Measurements from ENCODE around the gene KIAA1671. TPM values are rescaled to one million over a fixed set of nuclear protein-coding genes. Genes with fewer than 3 reads are reported as not detected.

Gene KIAA1671
- total RNA-seq, 1 donor from 2014 or later = 20.6 TPM

DNA sequence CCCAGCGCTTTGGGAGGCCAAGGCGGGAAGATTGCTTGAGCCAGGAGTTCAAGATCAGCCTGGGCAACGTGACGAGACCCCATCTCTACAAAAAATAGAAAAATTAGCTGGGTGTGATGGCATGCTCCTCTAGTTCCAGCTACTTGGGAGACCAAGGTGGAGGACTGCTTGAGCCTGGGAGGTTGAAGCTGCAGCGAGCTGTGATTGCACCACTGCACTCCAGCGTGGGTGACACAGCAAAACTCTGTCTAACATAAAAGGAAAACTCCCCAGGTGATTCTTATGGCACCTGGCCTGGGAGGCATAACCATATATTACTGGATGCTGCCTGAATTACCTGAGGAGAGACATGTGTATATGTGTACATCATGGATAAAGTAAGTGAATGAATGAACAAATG, 29.1 kb downstream of the KIAA1671 start:
- DNase-seq = no peak

GRCh38 chr22:24982301-24983056, 30.0 kb downstream of the KIAA1671 start:
- DNase-seq = no peak

DNA sequence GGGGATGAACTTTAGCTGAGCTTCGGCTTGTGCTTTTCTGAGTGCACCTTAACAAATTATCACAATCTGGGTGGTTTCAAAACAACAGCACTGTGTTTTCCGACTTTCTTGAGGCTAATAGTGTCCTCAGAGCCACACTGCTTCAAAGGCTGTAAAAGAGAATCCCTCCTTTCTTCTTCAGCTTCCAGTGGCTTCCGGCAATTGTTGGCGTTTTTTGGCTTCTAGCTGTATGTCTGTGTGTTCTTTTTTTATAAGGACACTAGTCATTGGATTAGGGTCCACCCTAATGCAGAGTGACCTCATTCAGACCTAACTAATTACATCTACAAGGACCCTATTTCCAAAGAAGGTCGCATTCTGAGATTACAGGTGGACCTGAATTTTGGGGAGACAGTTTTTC, 30.6 kb downstream of the KIAA1671 start:
- no peak for DNase-seq

DNA sequence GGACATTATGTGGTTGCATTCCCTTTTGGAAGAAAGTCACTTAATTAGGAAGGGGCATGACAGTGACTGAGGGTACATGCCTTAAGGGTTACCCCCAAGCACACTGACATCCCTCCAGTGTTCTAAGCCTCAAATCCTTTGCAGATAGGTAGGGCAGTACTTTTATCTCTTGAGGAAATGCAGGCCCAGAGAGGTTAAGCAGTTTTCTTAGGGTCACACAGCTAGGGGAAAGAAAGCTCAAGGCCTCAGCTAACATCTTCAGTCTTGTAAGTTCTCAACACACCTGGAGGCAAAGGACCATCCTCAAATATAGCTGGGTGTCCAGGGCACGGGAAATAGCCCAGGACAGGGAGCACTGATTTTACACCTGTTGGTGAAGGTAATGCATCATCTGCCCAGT, 31.6 kb downstream of the KIAA1671 start:
- no peak for DNase-seq

- peak; percentile 47 for DNase-seq
Observed at GRCh38 chr22:24985826-24986214, 33.3 kb downstream of the KIAA1671 start.

DNA sequence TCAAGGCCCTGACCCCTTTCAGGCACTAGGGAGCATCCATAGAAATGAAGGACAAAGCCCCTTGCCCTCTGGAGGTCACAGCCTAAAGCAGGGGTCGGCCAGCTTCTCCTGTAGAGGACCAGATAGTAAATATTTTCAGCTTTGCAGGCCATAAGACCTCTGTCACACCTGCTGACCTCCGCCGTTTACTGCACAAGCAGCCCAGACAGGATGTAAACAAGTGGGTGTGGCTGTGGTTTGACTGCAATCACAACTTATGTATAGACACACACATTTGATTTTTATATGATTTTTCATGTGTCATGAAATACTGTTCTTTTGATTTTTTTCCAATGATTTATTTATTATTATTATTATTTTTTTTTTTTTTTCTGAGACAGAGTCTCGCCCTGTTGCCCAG, 34.3 kb downstream of the KIAA1671 start:
- no peak for DNase-seq

GRCh38 chr22:24989135-24989534, 36.6 kb downstream of the KIAA1671 start:
- DNase-seq = no peak

DNA sequence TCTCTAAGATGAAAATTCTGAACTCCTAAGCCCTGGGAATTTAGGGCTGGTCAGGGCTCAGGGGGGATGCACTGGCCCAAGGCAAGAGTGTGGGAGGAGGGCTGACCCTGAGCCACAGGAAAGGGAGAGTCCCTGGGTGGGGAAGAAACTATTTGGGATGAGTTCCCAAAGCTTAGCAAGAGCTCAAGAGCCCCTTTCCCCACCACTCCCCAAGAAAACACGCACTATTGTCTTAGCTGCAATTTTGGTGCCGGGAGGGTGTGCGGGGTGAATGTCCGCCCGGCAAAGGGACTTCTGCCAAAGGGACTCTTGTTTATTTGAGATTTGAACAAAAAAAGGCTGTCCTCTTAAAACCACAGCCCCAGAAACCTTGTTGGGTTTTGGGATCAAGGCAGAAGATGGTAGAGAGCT, 37.0 kb downstream of the KIAA1671 start:
- DNase-seq = no peak

DNA sequence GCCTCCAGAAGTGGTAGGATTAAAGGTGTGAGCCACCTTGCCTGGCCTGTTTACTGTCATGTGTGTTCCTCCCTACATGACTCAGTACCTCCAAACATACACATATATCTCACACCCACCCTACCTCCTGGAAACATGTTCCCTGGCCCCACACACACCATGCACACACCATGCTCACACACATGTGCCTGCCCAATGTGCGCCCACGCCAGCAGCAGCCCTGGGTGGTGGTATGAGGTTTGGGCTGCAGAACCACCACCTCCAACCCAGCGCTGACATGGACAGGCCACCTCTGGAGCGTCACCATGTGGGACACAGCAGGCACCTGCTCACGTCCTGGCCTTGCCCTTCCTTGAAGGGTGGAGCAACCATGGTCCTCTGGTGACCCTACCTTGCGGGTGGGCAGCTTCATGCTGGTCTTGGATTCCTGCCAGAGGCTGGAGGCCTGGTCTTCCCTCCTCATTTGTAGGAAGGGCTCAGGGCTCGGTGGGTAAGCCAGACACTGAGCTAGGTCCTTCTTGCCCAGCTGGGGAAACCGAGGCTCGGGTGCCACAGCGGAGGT, 37.9 kb downstream of the KIAA1671 start:
- DNase-seq = no peak

GRCh38 chr22:24992946-24993345, 40.4 kb downstream of the KIAA1671 start:
- DNase-seq = no peak

DNA sequence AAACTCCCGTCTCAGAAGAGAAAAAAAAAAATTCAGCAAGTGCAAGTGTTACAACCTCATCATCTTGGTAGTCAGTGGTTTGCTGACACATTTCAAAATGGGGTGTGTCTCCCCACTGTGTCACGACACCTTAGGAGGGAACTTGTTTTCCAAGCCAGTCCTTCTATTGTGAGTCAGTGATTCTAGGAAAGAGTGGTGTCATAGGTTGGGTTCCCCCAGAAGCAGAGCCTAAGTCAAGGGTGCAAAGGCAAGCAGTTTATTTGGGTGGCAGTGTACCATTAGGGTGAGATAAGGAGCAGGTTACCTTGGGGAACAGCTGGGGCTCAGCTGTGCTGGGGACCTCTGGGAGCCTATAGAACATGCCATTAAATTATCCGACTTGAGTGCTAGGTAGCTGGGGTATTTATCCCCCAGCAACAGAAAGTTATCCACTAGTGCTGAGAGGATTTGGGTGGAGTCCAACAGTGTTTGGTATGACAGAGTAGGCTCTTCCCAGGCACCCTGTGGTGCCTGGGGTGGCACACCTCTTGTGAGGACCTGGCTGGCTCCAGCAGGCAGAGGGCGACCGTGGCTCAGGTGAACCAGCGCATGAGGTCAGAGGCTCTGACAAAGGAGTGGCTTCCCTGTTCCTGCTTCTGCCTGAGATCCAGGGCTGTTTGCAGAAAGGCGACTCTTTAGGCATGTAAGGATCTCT, 41.7 kb downstream of the KIAA1671 start:
- no peak for DNase-seq

GRCh38 chr22:24995649-24996180, 43.2 kb downstream of the KIAA1671 start:
- DNase-seq = no peak

GRCh38 chr22:24996420-24996952, 44.0 kb downstream of the KIAA1671 start:
- peak; percentile 62 for DNase-seq

DNA sequence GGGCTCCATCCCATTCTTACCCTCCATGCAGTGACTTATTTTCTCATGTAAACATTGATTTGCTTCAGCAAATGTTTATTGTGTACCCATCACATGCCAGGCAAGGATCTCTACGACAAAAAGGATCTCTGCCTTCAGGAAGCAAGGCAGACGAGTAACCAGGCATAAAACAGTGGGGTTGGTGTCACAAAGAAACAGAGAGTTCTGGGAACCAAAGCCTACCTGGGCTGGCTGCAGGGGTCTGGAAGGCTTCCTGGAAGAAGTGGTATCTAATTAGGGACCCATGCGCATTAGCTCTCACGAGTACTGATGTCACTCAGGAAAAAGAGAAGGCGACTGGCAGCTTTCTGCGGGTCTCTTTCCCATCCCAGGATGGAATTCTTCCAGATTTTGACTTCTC, 44.5 kb downstream of the KIAA1671 start:
- DNase-seq = no peak

DNA sequence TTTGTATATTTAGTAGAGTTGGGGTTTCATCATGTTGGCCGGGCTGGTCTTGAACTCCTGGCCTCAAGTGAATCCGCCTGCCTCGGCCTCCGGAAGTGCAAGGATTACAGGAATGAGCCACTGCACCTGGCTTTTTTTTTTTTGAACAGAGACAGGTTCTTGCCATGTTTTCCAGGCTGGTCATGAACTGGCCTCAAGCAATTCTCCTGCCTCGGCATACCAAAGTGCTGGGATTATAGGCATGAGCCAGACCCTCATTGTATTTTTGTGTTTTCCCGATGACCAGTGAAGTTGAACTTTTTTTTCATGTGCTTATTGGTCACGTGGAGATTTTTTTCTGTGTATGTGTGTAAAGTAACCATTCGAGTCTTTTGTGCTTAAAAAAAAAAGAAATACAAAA, 48.2 kb downstream of the KIAA1671 start:
- DNase-seq = no peak

DNA sequence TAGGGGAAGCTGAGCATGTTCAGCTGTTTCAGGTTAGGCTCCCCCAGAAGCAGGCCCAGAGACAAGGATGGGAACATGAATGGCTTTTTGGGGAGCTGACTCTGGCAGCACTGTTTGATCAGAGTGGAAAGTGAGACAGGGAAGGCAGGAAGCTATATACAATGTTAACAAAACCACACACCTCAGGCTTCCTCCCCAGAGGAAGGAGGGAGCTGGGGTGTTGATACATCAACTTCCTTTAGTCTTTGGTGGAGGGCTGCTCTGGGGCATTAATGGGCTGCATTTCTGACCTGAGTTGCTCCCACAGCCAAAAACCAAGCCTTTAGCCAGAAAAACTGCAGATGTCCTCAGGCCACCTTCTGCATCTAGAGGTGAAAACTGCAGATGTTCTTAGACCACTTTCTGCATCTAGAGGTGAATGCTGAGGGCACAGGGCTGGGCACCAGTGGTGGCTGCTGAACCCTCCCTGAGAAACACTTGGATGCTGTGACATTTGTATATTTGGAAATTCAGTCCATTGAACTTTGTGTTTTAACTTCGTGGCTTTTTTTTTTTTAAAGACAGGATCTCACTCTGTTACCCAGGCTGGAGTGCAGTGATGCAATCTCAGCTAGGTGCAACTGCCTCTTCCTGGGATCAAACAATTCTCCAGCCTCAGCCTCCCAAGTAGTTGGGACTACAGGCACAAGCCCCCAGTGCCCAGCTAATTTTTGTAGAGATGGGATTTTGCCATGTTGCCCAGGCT, 49.9 kb downstream of the KIAA1671 start:
- DNase-seq = no peak

GRCh38 chr22:25006354-25006753, 53.8 kb downstream of the KIAA1671 start:
- no peak for DNase-seq

GRCh38 chr22:25007444-25008106, 55.1 kb downstream of the KIAA1671 start:
- DNase-seq = no peak

DNA sequence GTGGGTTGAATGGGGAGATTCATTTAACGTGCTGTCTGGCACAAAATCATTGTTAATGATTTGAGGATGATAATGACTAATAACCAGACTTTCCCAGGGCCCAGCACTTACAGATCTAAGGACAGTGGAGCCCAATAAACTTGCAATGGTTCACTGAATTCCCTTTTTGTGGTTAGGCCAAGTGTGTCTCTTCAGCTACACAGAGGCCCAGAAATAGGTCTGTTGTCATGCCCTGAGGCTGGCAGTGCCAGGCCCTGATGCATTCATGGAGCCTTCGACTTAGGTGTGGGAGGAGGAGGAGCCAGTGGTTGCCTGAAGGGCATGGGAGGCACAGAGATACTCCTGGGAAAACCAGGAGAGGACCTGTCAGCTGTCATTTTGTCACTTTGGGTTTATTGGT, 56.1 kb downstream of the KIAA1671 start:
- no peak for DNase-seq

DNA sequence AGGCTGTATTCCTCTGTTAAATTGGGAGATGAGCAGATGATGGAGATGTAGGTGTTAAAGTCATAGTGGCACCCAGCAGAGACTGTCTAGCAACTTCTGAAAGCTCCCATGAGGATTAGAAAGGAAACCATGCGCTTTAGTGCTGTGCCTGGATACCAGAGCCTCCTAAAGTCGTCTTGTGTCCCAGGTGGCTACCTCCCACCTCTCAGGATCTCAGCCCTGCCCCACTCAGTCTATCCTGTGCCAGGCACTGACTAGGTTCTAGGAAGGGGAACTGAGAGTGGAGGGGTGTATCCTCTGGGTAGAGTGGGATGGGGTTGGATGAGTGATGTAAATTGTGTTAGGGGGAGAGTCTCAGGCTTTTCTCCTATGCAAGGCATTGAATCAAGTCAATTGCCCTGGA, 60.2 kb downstream of the KIAA1671 start:
- no peak for DNase-seq

- DNase-seq = peak; percentile 35
Observed at GRCh38 chr22:25013607-25014006, 61.1 kb downstream of the KIAA1671 start.
